HG03095 (cell line): Measurements from ENCODE around the gene IL17D.
"Not testable (repeated sequence)": the region's sequence is repeated elsewhere in the genome, so short reads cannot be mapped to it uniquely, and the experiment has no call there.

ENCODE experiments used
- ATAC-seq: cut with Tn5 transposase; IDR thresholded peaks from one replicate; pipeline ENCODE4 v1.9.1; 2021; ENCODE audit warnings: moderate library complexity; ENCODE audit not compliant: unreplicated experiment

Gene IL17D

GRCh38 chr13:20717581-20718542, 14.4 kb downstream of the IL17D start:
- ATAC-seq = no peak

- ATAC-seq = no peak
Measured at GRCh38 chr13:20718958-20719566, 15.6 kb downstream of the IL17D start.

- no peak for ATAC-seq
Measured at GRCh38 chr13:20719783-20720182, 16.3 kb downstream of the IL17D start.

- no peak for ATAC-seq
Measured at GRCh38 chr13:20720499-20720898, 17.0 kb downstream of the IL17D start.

GRCh38 chr13:20721058-20721453, 17.6 kb downstream of the IL17D start:
- ATAC-seq = no peak

- ATAC-seq = no peak
Measured at GRCh38 chr13:20721454-20722357, 18.2 kb downstream of the IL17D start.

GRCh38 chr13:20727856-20728255, 24.4 kb downstream of the IL17D start:
- ATAC-seq = no peak

GRCh38 chr13:20728579-20729311, 25.2 kb downstream of the IL17D start:
- no peak for ATAC-seq

GRCh38 chr13:20729633-20730585, 26.4 kb downstream of the IL17D start:
- ATAC-seq = no peak

GRCh38 chr13:20738616-20739015, 35.1 kb downstream of the IL17D start:
- no peak for ATAC-seq

- ATAC-seq = no peak
Measured at GRCh38 chr13:20740021-20740420, 36.5 kb downstream of the IL17D start.

GRCh38 chr13:20743830-20744404, 40.4 kb downstream of the IL17D start:
- not testable (repeated sequence) for ATAC-seq

GRCh38 chr13:20749377-20749776, 45.9 kb downstream of the IL17D start:
- ATAC-seq = no peak

GRCh38 chr13:20754009-20754408, 50.5 kb downstream of the IL17D start:
- ATAC-seq = no peak

- no peak for ATAC-seq
Measured at GRCh38 chr13:20760872-20761271, 57.4 kb downstream of the IL17D start.

GRCh38 chr13:20767309-20767943, 63.9 kb downstream of the IL17D start:
- ATAC-seq = no peak

GRCh38 chr13:20769091-20769490, 65.6 kb downstream of the IL17D start:
- ATAC-seq = no peak

- no peak for ATAC-seq
Measured at GRCh38 chr13:20769834-20770233, 66.3 kb downstream of the IL17D start.
